BE2C (cell line): ENCODE results near the gene HHLA2.

ENCODE experiments used
- DNase-seq: peaks from one replicate; pipeline ENCODE4 v3.0.0-alpha.2; 2020
- H3K27me3 ChIP-seq: fragments of 250-450 bp; sonication (Bioruptor Pico); 2 replicates; pipeline ENCODE4 v1.5.1; 2020; ENCODE audit warnings: mild to moderate bottlenecking
- H3K36me3 ChIP-seq: fragments of 250-450 bp; sonication (Bioruptor Pico); 2 replicates; pipeline ENCODE4 v1.5.1; 2020; ENCODE audit warnings: mild to moderate bottlenecking
- H3K4me1 ChIP-seq: fragments of 250-450 bp; sonication (Bioruptor Pico); 2 replicates; pipeline ENCODE4 v1.5.1; 2020
- H3K4me3 ChIP-seq: 2 replicates; pipeline ENCODE4 v1.5.1; 2011; ENCODE audit warnings: low read depth, low read length
- H3K9me3 ChIP-seq: fragments of 250-450 bp; sonication (Bioruptor Pico); 2 replicates; pipeline ENCODE4 v1.5.1; 2020
- CTCF ChIP-seq: IDR thresholded peaks from 2 replicates; pipeline ENCODE4 v1.5.1; 2012; ENCODE audit warnings: mild to moderate bottlenecking, low read depth, low read length

HHLA2 gene

GRCh38 chr3:108329947-108330346 lies 33.6 kb downstream of the HHLA2 start:
- Histone ChIP-seq H3K4me1 (no peaks in the 10 kb centered on the region), H3K9me3 (no peaks in the 10 kb centered on the region), H3K4me3 (no peak overlapping the region), H3K27me3 (no peaks in the 10 kb centered on the region), H3K36me3 (no peaks in the 10 kb centered on the region)
- no peak for DNase-seq
- TF ChIP-seq CTCF, result no peak

- Histone ChIP-seq H3K27me3 (no peaks in the 10 kb centered on the region), H3K4me3 (no peak overlapping the region), H3K36me3 (no peaks in the 10 kb centered on the region), H3K9me3 (no peaks in the 10 kb centered on the region), H3K4me1 (no peaks in the 10 kb centered on the region)
- no peak for TF ChIP-seq CTCF
- DNase-seq, result no peak
These were observed 35.4 kb downstream of the HHLA2 start for GRCh38 chr3:108331792-108332191.

GRCh38 chr3:108333961-108334360 lies 37.6 kb downstream of the HHLA2 start:
- H3K36me3 ChIP-seq, result no peaks in the 10 kb centered on the region
- no peak overlapping the region for H3K4me3 ChIP-seq
- H3K27me3 ChIP-seq, result no peaks in the 10 kb centered on the region
- no peaks in the 10 kb centered on the region for H3K9me3 ChIP-seq
- no peak for TF ChIP-seq CTCF
- no peaks in the 10 kb centered on the region for H3K4me1 ChIP-seq
- DNase-seq, result no peak

- Histone ChIP-seq H3K4me1 (no peaks in the 10 kb centered on the region), H3K4me3 (no peak overlapping the region), H3K36me3 (no peaks in the 10 kb centered on the region), H3K27me3 (no peaks in the 10 kb centered on the region), H3K9me3 (no peaks in the 10 kb centered on the region)
- no peak for DNase-seq
- TF ChIP-seq CTCF, result no peak
These were observed 38.4 kb downstream of the HHLA2 start for GRCh38 chr3:108334701-108335100.

- no peak for TF ChIP-seq CTCF
- H3K36me3 ChIP-seq, result no peaks in the 10 kb centered on the region; the same call in 1 of the 2 replicates
- no peaks in the 10 kb centered on the region for H3K27me3 ChIP-seq
- no peak for DNase-seq
- no peaks in the 10 kb centered on the region for H3K4me1 ChIP-seq
- no peaks in the 10 kb centered on the region for H3K9me3 ChIP-seq
- no peak overlapping the region for H3K4me3 ChIP-seq
These were observed 42.7 kb downstream of the HHLA2 start for GRCh38 chr3:108338901-108339545.

- no peak overlapping the region for H3K4me3 ChIP-seq
- TF ChIP-seq CTCF, result no peak
- H3K36me3 ChIP-seq, result no peaks in the 10 kb centered on the region; the same call in 1 of the 2 replicates
- DNase-seq, result no peak
- H3K27me3 ChIP-seq, result no peaks in the 10 kb centered on the region
- no peaks in the 10 kb centered on the region for H3K4me1 ChIP-seq
- no peaks in the 10 kb centered on the region; the same call in 1 of the 2 replicates for H3K9me3 ChIP-seq
These were observed 45.6 kb downstream of the HHLA2 start for GRCh38 chr3:108341911-108342310.
